ENCODE data around the gene TMEM238L.

GRCh38 chr17:10842658-10843057 is 38.8 kb upstream of the TMEM238L start:
- TF ChIP-seq MTA2 (IDR thresholded peaks at IDR 0.05; ENCODE audit: low read depth) (no peak), MCM7 (IDR thresholded peaks at IDR 0.05) (no peak), SPI1 (IDR thresholded peaks at IDR 0.05; ENCODE audit: borderline replicate concordance, low read depth, low read length) (no peak), MYC (IDR thresholded peaks at IDR 0.05; ENCODE audit: low read depth, low read length) (no peak), MYC (CRISPR knock-in tag; IDR thresholded peaks at IDR 0.05; ENCODE audit: borderline replicate concordance, low read depth) (no peak), EZH2 (IDR thresholded peaks at IDR 0.05; ENCODE audit: borderline replicate concordance, low read depth, low read length) (no peak), ZNF311 (CRISPR knock-in tag; IDR thresholded peaks at IDR 0.05) (no peak), CTCF (IDR thresholded peaks at IDR 0.05 in 2 of 3, conservative IDR thresholded peaks at IDR 0.05 in 1 of 3; ENCODE audit: insufficient read depth in 2 of 3, low read depth in 1 of 3, low read length in 3 of 3) (no peak), ZNF347 (CRISPR knock-in tag; IDR thresholded peaks at IDR 0.05; ENCODE audit: low read depth) (no peak)
- TF ChIP-seq, protein P1, sequence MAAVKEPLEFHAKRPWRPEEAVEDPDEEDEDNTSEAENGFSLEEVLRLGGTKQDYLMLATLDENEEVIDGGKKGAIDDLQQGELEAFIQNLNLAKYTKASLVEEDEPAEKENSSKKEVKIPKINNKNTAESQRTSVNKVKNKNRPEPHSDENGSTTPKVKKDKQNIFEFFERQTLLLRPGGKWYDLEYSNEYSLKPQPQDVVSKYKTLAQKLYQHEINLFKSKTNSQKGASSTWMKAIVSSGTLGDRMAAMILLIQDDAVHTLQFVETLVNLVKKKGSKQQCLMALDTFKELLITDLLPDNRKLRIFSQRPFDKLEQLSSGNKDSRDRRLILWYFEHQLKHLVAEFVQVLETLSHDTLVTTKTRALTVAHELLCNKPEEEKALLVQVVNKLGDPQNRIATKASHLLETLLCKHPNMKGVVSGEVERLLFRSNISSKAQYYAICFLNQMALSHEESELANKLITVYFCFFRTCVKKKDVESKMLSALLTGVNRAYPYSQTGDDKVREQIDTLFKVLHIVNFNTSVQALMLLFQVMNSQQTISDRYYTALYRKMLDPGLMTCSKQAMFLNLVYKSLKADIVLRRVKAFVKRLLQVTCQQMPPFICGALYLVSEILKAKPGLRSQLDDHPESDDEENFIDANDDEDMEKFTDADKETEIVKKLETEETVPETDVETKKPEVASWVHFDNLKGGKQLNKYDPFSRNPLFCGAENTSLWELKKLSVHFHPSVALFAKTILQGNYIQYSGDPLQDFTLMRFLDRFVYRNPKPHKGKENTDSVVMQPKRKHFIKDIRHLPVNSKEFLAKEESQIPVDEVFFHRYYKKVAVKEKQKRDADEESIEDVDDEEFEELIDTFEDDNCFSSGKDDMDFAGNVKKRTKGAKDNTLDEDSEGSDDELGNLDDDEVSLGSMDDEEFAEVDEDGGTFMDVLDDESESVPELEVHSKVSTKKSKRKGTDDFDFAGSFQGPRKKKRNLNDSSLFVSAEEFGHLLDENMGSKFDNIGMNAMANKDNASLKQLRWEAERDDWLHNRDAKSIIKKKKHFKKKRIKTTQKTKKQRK (IDR thresholded peaks at IDR 0.05; ENCODE audit: borderline replicate concordance, low read depth, low read length), result no peak
- TF ChIP-seq, protein P2, sequence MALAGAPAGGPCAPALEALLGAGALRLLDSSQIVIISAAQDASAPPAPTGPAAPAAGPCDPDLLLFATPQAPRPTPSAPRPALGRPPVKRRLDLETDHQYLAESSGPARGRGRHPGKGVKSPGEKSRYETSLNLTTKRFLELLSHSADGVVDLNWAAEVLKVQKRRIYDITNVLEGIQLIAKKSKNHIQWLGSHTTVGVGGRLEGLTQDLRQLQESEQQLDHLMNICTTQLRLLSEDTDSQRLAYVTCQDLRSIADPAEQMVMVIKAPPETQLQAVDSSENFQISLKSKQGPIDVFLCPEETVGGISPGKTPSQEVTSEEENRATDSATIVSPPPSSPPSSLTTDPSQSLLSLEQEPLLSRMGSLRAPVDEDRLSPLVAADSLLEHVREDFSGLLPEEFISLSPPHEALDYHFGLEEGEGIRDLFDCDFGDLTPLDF (CRISPR knock-in tag; IDR thresholded peaks at IDR 0.05), result no peak

All from K562 (cell line).